IgD-negative memory B cell (primary cell): ENCODE measurements around the gene NFIC. TPM values are rescaled to one million over a fixed set of nuclear protein-coding genes. Genes with fewer than 3 reads are reported as not detected.
"Not testable (repeated sequence)": the region's sequence is repeated elsewhere in the genome, so short reads cannot be mapped to it uniquely, and the experiment has no call there.

ENCODE experiments used
- H3K27ac Mint-ChIP-seq, 3 donors: one replicate each; pipeline ENCODE4 v1.8.0; 2020 to 2022; ENCODE audit warnings: mild to moderate bottlenecking in 3 of 3, mixed read lengths in 3 of 3, moderate library complexity in 1 of 3
- H3K27me3 Mint-ChIP-seq: one replicate; pipeline ENCODE4 v1.8.0; 2021; ENCODE audit warnings: mixed read lengths
- H3K36me3 Mint-ChIP-seq: one replicate; pipeline ENCODE4 v1.8.0; 2020; ENCODE audit warnings: mild to moderate bottlenecking, mixed read lengths
- H3K4me1 Mint-ChIP-seq, 3 donors: one replicate each; pipeline ENCODE4 v1.8.0; 2020 to 2022; ENCODE audit warnings: mixed read lengths in 3 of 3, mild to moderate bottlenecking in 1 of 3
- H3K4me3 Mint-ChIP-seq, 4 donors: one replicate each; pipeline ENCODE4 v1.8.0; 2020 to 2022; ENCODE audit warnings: mild to moderate bottlenecking in 4 of 4, mixed read lengths in 4 of 4, moderate library complexity in 3 of 4
- H3K9me3 Mint-ChIP-seq, 3 donors: one replicate each; pipeline ENCODE4 v1.8.0; 2020 to 2021; ENCODE audit warnings: mixed read lengths in 3 of 3, mild to moderate bottlenecking in 1 of 3
- polyA plus RNA-seq: library from polyadenylated mRNA; unstranded; fragments of 300-500 nt; fragmentation: Illumina TruSeq; gene quantifications from one replicate; pipeline ENCODE4 v1.2.3, GENCODE V29; 2021

Gene NFIC
- 12.8 TPM for polyA plus RNA-seq

DNA sequence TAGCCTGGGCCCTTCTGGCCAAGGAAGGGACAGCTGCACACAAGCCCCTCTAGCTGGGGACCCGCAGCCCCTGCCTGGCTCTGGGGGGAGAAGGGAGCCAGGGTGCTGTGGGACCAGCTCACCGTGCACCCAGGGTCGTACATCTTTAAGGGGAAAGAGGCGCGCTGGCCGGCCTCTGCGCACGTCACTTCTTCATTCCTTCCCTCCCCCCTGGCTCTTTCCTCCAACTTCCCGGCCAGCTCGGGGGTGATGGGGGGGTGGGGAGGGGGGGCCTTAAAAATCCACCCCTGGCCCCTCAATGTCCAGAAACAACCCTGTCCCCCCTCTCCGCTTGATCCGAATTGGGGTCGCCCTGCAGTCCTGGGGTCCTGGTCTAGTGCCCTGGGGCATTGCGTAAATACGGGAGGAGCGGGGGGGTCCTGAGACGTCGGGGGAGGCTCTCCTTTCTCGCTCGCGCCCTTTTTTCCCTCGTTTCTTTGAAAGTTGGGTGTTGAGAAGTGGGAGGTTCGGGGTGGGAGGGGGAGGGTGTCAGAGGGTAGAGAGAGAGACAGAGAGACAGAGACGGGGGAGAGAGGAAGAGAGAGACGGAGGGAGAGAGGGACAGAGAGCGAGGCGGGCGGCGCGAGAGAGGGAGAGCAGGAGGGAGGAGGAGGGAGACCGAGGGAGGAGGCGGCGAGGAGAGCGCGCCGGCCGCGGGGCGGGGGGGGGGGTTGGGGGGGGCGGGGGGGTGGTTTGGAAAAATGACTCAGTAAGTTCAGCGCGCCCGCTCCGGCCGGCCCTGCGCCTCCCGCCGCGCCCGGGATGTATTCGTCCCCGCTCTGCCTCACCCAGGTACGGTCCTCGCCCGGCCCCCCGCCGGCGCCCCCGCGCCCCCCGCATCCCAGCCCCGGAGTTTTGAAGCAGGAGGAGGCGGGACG, at the start of gene NFIC:
NFIC (plus strand) TSS at position 748 of the 917 bp plus-strand sequence; CDS start at position 802, 54 bp downstream.
- Mint-ChIP-seq H3K27ac (peak within 1 kb of the TSS in 1 of 3 donors; percentile 9), H3K36me3 (peaks cover 2% of the 10 kb centered on the region), H3K27me3 (peaks cover 23% of the 10 kb centered on the region), H3K4me3 (peak within 1 kb of the TSS; percentile 41 to 81 (median 65)), H3K9me3 (no peaks in the 10 kb centered on the region), H3K4me1 (peaks cover 20 to 23% (median 22%) of the 10 kb centered on the region in 3 donors)

DNA sequence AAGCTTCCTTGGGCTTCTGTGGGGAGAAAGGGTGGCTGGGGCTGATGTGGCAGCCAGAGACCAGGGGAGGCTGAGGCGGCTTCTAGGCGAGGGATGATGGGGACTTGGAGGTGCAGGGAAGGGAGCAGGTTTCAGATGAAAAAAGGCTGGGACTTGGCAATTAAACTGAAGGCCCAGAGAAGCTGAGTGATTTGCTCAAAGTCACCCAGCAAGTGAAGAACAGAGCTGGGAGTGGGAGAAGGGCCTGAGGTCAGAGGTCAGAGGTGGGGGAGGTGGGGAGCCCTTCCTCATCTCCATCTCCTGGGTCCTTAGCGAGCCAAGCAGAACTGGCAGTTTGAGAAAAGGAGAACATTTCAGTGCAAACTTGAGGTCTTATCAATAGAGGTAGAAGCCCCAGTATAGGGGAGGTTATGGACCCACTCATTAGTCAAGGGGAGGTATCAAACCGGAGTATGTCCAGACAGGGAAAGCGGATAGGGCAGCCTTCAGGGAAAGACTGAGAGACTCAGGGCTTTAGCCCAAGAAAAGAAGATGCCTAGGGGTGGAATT, 49.6 kb upstream of the NFIC start:
- no peak overlapping the region for H3K27ac Mint-ChIP-seq
- peaks cover 35% of the 10 kb centered on the region for H3K27me3 Mint-ChIP-seq

DNA sequence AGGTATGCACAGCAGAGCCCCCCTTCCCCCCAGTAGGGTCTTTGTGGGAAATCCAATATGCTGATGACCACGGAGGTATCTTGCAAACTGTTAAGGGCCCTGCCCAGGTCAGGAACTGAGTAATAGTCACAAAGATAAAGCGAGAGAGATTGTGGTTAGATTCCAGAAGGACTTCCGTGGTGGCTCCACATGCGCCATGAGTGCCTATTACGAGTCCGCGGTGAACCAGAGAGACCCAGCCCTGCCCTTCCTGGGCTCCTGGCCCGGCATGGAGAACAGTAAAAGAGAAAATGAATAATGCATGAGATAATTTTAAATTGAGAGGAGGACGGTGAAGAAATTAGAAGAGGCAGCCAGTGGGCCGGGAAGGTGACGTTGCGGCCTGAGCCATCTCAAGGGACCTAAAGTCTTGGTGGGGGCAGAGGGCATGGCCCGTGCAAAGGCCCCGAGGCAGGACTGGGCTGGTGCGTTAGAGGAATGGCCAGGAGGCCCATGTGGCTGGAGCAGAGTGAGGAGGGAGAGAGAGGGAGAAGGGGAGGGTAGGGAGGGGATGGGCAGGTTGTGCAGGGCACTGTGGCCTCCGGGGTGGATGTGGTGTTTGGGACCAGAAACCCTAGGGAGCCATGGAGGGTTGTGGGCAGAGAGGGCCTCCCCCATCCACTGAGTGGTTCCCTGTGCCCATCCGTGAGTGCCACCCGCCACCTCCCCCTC, 46.6 kb upstream of the NFIC start:
- Mint-ChIP-seq H3K27me3 (peaks cover 24% of the 10 kb centered on the region), H3K27ac (no peak overlapping the region), H3K4me1 (no peaks in the 10 kb centered on the region), H3K9me3 (peaks cover 0 to 2% (median 0%) of the 10 kb centered on the region in 3 donors), H3K4me3 (no peak overlapping the region), H3K36me3 (no peaks in the 10 kb centered on the region)

More for the DNA sequence above, 49.6 kb upstream of the NFIC start:
- Mint-ChIP-seq H3K4me1 (no peaks in the 10 kb centered on the region), H3K4me3 (no peak overlapping the region), H3K9me3 (peaks cover 0 to 2% (median 0%) of the 10 kb centered on the region in 3 donors), H3K36me3 (no peaks in the 10 kb centered on the region)

DNA sequence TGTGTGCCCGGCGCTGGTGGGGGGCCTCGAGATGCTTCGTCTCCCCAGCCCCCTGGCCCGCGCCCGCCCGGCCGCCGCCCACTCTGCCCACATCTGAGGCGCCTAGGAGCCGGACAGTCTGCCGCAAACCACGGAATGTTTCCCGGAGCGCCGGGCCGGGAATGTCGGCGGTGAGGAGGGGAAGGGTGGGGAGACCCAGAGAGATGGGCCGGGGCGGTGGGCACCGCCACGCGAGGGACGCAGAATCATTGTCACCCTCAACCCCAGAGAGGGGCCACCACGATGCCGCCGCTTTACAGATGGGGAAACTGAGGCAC, 46.1 kb upstream of the NFIC start:
- Mint-ChIP-seq H3K9me3 (peaks cover 0 to 2% (median 0%) of the 10 kb centered on the region in 3 donors), H3K27ac (no peak overlapping the region), H3K4me1 (no peaks in the 10 kb centered on the region), H3K36me3 (no peaks in the 10 kb centered on the region), H3K27me3 (peaks cover 24% of the 10 kb centered on the region), H3K4me3 (no peak overlapping the region)

DNA sequence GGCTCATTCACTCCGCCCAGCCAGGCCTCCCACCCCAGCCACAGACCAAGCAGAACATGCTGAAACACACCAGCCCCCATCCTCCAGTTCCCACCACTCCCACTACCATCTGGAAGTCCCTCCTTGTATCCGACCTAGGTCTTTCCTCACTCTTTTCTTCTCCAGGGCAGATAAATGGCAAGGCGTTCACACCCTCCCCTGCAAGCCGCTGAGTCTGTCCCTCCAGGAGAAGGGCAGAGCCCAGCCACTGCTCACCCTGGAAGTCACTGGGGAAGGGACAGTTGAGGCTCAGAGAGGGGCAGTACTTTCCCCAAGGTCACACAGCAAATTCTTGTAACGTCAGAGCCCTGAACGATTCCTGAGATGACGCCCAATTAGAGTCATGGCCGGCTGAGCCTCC, 45.5 kb upstream of the NFIC start:
- H3K27me3 Mint-ChIP-seq, result peaks cover 22% of the 10 kb centered on the region
- no peaks in the 10 kb centered on the region for H3K36me3 Mint-ChIP-seq
- peaks cover 0 to 2% (median 0%) of the 10 kb centered on the region in 3 donors for H3K9me3 Mint-ChIP-seq

DNA sequence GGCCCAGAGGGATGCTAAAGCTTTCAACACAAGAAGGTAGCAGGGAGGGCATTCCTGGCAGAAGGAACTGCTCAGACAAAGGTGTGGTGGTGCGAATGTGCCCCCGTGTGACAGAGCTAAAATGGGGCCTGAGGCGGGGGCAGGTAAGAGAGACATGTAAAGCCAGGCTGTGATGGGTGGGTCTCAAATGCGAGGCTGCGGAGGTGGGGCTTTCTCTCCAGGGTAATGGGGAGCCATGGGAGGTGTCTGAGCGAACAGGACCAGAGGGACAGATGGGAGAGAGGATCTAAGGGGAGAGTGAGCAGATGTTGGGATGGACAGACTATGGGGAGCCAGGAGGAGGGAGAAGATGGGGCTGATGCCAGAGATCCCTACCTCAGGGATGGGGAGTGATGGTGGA, 44.7 kb upstream of the NFIC start:
- Mint-ChIP-seq H3K27me3 (peaks cover 15% of the 10 kb centered on the region), H3K4me3 (no peak overlapping the region), H3K9me3 (no peaks in the 10 kb centered on the region), H3K27ac (no peak overlapping the region), H3K4me1 (no peaks in the 10 kb centered on the region), H3K36me3 (no peaks in the 10 kb centered on the region)

More for the DNA sequence above, 45.5 kb upstream of the NFIC start:
- no peak overlapping the region for H3K4me3 Mint-ChIP-seq
- no peak overlapping the region for H3K27ac Mint-ChIP-seq
- H3K4me1 Mint-ChIP-seq, result no peaks in the 10 kb centered on the region

DNA sequence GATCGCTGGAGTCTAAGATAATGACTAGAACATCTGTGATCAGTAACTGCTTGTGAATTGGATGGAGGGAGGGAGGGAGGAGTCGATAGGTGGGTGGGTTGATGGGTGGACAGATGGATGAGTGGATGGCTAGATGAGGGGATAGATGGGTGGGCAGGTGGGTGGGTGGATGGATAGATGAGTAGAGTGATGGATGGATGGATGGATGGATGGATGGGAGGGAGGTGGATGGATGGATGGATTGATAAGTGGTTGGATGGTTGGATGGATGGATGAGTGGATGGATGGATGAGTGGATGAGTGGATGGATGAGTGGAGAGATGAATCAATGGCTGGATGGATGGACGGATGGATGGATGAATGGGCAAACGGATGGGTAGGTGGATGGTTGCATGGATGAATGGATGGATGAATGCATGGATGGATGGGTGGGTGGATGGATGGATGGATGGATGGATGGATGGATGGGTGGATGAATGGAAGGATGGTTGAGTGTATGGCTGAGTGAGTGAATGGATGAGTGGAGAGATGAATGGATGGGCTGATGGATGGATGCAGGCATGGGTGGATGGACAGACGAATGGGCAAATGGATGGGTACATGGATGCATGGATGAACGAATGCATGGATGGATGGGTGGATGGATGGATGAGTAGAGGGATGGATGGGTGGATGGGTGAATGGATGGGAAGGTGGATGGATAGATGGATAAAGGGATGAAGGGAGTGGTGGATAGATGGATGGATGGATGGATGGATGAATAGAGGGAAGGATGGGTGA, 44.0 kb upstream of the NFIC start:
- Mint-ChIP-seq H3K27me3 (peaks cover 15% of the 10 kb centered on the region), H3K27ac (no peak overlapping the region), H3K36me3 (no peaks in the 10 kb centered on the region), H3K9me3 (no peaks in the 10 kb centered on the region), H3K4me1 (peaks cover 0 to 3% (median 2%) of the 10 kb centered on the region in 3 donors), H3K4me3 (no peak overlapping the region)

DNA sequence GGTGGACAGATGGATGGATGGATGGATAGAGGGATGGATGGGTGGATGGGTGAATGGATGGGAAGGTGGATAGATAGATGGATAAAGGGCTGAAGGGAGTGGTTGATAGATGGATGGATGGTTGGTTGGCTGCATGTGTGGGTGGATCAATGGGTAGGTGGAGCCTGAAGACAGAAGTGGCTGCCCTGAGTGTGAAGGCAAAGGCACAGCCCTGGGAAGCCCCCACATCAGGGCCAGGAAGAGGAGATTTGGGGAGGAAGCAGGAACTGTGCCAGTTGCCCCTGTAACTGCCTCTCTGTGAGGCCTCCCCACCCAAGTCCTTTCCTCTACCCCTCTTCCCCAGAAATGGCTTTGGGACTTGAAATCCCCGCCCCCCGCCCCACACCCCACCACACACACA, 43.4 kb upstream of the NFIC start:
- Mint-ChIP-seq H3K27ac (no peak overlapping the region), H3K36me3 (no peaks in the 10 kb centered on the region), H3K4me3 (no peak overlapping the region), H3K9me3 (no peaks in the 10 kb centered on the region), H3K4me1 (peaks cover 0 to 3% (median 2%) of the 10 kb centered on the region in 3 donors), H3K27me3 (peaks cover 15% of the 10 kb centered on the region)

DNA sequence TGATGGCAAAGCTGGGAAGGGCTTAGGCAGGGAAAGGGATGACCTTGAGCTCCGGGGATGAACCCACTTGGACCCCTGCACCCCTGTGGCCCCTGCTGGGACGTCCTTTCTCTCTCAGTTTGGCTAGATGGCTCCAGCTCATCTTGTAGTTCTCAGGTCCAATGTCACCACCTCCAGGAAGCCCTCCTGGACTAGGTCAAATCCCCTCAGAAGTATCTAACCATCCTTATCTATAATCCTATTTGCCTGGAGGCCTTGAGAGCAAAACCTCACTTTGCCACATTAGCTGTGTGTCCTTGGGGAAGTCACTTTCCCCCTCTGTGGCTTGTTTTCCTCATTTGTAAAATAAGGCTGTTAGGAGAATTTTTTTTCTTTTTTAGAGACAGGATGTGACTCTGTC, 42.7 kb upstream of the NFIC start:
- peaks cover 0 to 3% (median 2%) of the 10 kb centered on the region in 3 donors for H3K4me1 Mint-ChIP-seq
- H3K36me3 Mint-ChIP-seq, result no peaks in the 10 kb centered on the region
- H3K4me3 Mint-ChIP-seq, result no peak overlapping the region
- peaks cover 12% of the 10 kb centered on the region for H3K27me3 Mint-ChIP-seq
- no peaks in the 10 kb centered on the region for H3K9me3 Mint-ChIP-seq
- H3K27ac Mint-ChIP-seq, result no peak overlapping the region

DNA sequence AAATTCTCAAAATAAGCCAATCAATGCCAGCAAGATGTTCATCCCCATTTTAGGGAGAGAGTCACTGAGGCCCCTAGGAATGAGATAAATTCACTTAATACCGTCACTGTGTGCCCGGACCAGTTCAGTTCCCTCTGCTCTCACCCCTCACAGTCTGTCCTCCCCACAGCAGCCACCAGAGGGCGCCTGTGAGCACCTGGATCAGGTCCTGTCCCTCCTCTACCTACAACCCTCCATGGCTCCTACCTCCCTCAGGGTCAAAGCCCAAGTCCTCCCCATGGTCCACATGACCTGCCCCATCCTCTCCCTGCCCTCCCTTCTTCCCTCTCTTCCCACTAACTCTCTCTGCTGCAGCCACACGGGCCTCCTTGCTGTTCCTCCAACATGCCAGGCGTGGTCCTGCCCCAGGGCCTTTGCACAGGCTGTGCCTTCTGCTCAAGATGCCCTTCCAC, 42.0 kb upstream of the NFIC start:
- no peak overlapping the region for H3K27ac Mint-ChIP-seq

DNA sequence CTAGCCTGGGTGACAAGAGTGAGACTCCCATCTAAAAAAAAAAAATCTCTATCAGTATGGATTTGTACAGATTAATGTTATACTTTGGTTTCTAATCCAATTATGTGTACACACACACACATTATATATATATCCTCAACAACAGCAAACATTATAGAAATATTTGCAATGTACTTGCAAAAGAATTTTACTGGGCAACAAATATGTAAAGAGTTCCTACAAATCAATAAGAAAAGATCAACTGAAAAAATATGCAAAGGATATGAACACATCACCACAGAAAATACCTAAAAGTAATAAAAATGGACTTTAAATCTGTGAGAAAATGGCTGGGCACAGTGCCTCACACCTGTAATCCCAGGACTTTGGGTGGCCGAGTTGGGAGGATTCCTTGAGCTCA, 40.9 kb upstream of the NFIC start:
- peaks cover 0 to 3% (median 2%) of the 10 kb centered on the region in 3 donors for H3K4me1 Mint-ChIP-seq
- H3K9me3 Mint-ChIP-seq, result no peaks in the 10 kb centered on the region
- H3K27ac Mint-ChIP-seq, result no peak overlapping the region
- no peaks in the 10 kb centered on the region for H3K36me3 Mint-ChIP-seq
- H3K27me3 Mint-ChIP-seq, result peaks cover 9% of the 10 kb centered on the region
- no peak overlapping the region for H3K4me3 Mint-ChIP-seq

More for the DNA sequence above, 42.0 kb upstream of the NFIC start:
- Mint-ChIP-seq H3K4me3 (peak overlapping the region in 1 of 4 donors; percentile 20), H3K4me1 (peaks cover 0 to 3% (median 2%) of the 10 kb centered on the region in 3 donors), H3K36me3 (no peaks in the 10 kb centered on the region), H3K9me3 (no peaks in the 10 kb centered on the region), H3K27me3 (peaks cover 12% of the 10 kb centered on the region)

DNA sequence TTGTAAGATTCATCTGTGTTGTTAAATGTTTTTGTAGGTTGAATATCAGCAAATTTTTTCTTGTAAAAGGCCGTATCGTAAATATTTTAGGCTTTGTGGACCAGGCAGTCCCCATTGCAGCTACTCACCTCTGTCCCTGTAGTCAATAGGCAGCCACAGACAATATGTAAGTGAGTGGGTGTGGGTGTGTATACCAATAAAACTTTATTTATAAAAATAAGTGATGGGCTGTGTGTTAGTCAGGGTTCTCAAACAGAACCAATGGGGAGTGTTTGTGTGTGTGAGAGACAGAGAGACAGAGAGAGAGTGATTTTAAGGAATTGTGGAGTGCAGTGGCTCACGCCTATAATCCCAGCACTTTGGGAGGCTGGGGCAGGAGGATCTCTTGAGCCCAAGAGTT, 37.6 kb upstream of the NFIC start:
- Mint-ChIP-seq H3K9me3 (no peaks in the 10 kb centered on the region), H3K27me3 (peaks cover 2% of the 10 kb centered on the region), H3K4me1 (peaks cover 0 to 3% (median 2%) of the 10 kb centered on the region in 3 donors), H3K36me3 (no peaks in the 10 kb centered on the region), H3K27ac (no peak overlapping the region), H3K4me3 (no peak overlapping the region)

DNA sequence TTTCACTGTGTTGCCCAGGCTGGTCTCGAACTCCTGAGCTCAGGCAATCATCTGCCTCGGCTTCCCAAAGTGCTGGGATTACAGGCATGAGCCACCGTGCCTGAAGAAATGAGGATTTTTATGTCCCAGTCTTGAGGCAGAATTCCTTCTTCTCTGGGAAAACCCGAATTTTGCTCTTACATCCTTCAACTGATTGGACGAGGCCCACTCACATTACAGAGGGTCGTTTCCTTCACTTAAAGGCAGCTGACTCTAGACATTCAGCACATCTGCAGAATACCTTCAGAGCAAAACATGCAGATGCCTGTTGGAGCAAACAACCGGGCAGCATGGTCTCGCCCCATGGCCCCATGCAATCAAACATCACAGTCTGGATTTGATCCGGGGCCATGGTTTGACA, 36.3 kb upstream of the NFIC start:
- H3K9me3 Mint-ChIP-seq, result no peaks in the 10 kb centered on the region
- H3K4me1 Mint-ChIP-seq, result peaks cover 0 to 3% (median 2%) of the 10 kb centered on the region in 3 donors
- H3K27me3 Mint-ChIP-seq, result peaks cover 6% of the 10 kb centered on the region
- H3K36me3 Mint-ChIP-seq, result no peaks in the 10 kb centered on the region
- H3K27ac Mint-ChIP-seq, result no peak overlapping the region
- no peak overlapping the region for H3K4me3 Mint-ChIP-seq

DNA sequence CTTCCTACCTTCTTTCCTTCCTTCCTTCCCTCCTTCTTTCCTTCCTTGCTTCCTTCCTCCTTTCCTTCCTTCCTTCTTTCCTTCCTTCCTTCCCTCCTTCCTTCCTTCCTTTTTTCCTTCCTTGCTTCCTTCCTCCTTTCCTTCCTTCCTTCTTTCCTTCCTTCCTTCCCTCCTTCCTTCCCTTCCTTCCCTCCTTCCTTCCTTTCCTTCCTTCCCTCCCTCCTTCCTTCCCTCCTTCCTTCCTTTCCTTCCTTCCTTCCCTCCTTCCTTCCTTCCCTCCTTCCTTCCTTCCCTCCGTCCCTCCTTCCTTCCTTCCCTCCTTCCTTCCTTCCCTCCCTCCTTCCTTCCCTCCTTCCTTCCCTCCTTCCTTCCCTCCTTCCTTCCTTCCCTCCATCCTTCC, 34.2 kb upstream of the NFIC start:
- not testable (repeated sequence) for H3K4me1 Mint-ChIP-seq, H3K4me3 Mint-ChIP-seq, H3K27me3 Mint-ChIP-seq, H3K36me3 Mint-ChIP-seq, H3K9me3 Mint-ChIP-seq, H3K27ac Mint-ChIP-seq
